ENCODE data around the gene SULT2B1. TPM values are rescaled to one million over a fixed set of nuclear protein-coding genes. Genes with fewer than 3 reads are reported as not detected.

SULT2B1 gene
- total and polyA plus RNA-seq, 2 of the 4 experiments (the other 2 are of a cell fraction): 0.09 TPM; not detected in 1

DNA sequence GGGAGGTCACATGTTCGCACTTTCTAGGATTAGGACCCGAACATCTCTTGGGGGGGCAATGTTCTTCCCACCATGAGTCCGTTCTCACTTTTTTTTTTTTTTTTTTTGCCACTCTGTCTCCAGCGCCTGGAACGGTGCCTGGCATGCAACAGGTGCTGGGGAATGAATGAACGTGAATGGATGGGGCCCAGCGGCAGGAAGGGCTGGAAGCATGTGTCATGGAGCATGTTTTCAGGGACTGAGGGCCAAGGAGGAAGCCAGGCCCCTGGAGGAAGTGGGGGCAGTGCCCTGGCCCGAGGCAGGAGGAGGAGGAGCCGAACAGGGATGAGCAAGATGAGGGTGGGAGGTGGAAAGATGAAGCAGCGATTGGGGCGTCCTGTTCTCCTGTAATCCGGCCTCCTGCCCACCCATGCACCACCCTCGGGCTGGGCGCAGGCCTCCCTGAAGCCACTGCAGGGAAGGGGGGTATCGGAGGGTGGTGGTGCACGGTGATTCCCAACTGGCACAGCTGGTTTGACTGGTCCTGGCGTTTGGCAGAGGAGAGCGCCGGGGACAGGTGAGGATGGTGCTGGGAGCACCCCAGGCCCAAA lies 8.8 kb upstream of the SULT2B1 start:
- no peak overlapping the region for H3K4me2 ChIP-seq (ENCODE audit: low read depth, low read length)
- no TSS peak for BruUV-seq (replicated peaks)
- no peaks in the 10 kb centered on the region for H4K20me1 ChIP-seq (ENCODE audit: insufficient read depth, low read length)
- no peaks in the 10 kb centered on the region for H3K79me1 ChIP-seq (ENCODE audit: low read depth in 1 of 2, low read length in 2 of 2)
- no peak overlapping the region for H3K9ac ChIP-seq (ENCODE audit: low read depth, low read length)
- ATAC-seq (ENCODE audit: low read depth) (peak; percentile 77), DNase-seq (peak; percentile 65)
- TF ChIP-seq FOS (IDR thresholded peaks at IDR 0.05; ENCODE audit: low read depth, low read length) (no peak), CTCF (conservative IDR thresholded peaks at IDR 0.05; ENCODE audit: low read depth, low read length) (no peak), CHD1 (IDR thresholded peaks at IDR 0.05; ENCODE audit: low read depth, low read length) (no peak), MAFK (IDR thresholded peaks at IDR 0.05; ENCODE audit: low read depth, low read length) (no peak), SMC3 (IDR thresholded peaks at IDR 0.05; ENCODE audit: low read depth, low read length) (no peak), RFX5 (IDR thresholded peaks at IDR 0.05; ENCODE audit: low read depth, low read length) (no peak), MXI1 (IDR thresholded peaks at IDR 0.05; ENCODE audit: borderline replicate concordance, low read depth, low read length) (no peak), CEBPB (IDR thresholded peaks at IDR 0.05; ENCODE audit: low read depth, low read length) (no peak), NFE2L2 (IDR thresholded peaks at IDR 0.05; ENCODE audit: low read depth, low read length) (no peak), RAD21 (IDR thresholded peaks at IDR 0.05; ENCODE audit: low read length) (no peak), BHLHE40 (IDR thresholded peaks at IDR 0.05; ENCODE audit: low read depth, low read length) (no peak), RCOR1 (IDR thresholded peaks at IDR 0.05; ENCODE audit: insufficient replicate concordance, low read length) (no peak), POLR2A (IDR thresholded peaks at IDR 0.05; ENCODE audit: low read depth, low read length) (no peak), ELK1 (IDR thresholded peaks at IDR 0.05; ENCODE audit: borderline replicate concordance, low read depth, low read length) (no peak), MAZ (IDR thresholded peaks at IDR 0.05; ENCODE audit: borderline replicate concordance, low read depth, low read length) (no peak)
- TF ChIP-seq, protein P1, sequence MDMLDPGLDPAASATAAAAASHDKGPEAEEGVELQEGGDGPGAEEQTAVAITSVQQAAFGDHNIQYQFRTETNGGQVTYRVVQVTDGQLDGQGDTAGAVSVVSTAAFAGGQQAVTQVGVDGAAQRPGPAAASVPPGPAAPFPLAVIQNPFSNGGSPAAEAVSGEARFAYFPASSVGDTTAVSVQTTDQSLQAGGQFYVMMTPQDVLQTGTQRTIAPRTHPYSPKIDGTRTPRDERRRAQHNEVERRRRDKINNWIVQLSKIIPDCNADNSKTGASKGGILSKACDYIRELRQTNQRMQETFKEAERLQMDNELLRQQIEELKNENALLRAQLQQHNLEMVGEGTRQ (IDR thresholded peaks at IDR 0.05; ENCODE audit: low read depth, low read length): no peak
- H3K9me3 ChIP-seq (ENCODE audit: control insufficient read depth, insufficient read depth, low read length): no peaks in the 10 kb centered on the region
- dilution Hi-C loops (cut with HindIII; ENCODE audit: low sequenced_read_pairs, unreplicated experiment) (no loop called here), intact Hi-C loops (cut with micrococcal nuclease) (no loop called here), in situ Hi-C loops (cut with MboI; ENCODE audit: low sequenced_read_pairs) (no loop called here)
- peak overlapping the region; percentile 57 for H2AK9ac ChIP-seq (replicated peaks; ENCODE audit: low read depth, low read length, poor library complexity)
- H3K4me1 ChIP-seq (ENCODE audit: control insufficient read depth, insufficient read depth, low read length): peaks cover 3% of the 10 kb centered on the region
- no peak overlapping the region for H3K56ac ChIP-seq (ENCODE audit: extremely low read depth, insufficient read depth, low read length)
- CTCF ChIA-PET: no interaction called here
- H2BK20ac ChIP-seq (ENCODE audit: low read depth, low read length): no peak overlapping the region
- H3K4ac ChIP-seq (ENCODE audit: low read depth, low read length): no peak overlapping the region
- POLR2A ChIA-PET (ENCODE audit: unreplicated experiment): no interaction called here
- no peak overlapping the region for H2BK120ac ChIP-seq (ENCODE audit: low read depth, low read length)
- H4K5ac ChIP-seq (ENCODE audit: low read depth, low read length): no peak overlapping the region
- H3K27ac ChIP-seq (ENCODE audit: insufficient read depth, low read length): no peak overlapping the region
- H4K91ac ChIP-seq (ENCODE audit: insufficient read depth, low read depth, low read length): no peak overlapping the region
- H3K14ac ChIP-seq (replicated peaks; ENCODE audit: low read depth, low read length): no peak overlapping the region
- H4K8ac ChIP-seq (ENCODE audit: low read depth in 2 of 2, low read length in 2 of 2): peak overlapping the region in 1 of 2 experiments; percentile 50; a peak in 1 of 4 replicates
- H3K23ac ChIP-seq (ENCODE audit: low read depth, low read length): no peak overlapping the region
- H3K36me3 ChIP-seq (ENCODE audit: control insufficient read depth, insufficient read depth, low read length): no peaks in the 10 kb centered on the region
- H2BK5ac ChIP-seq (ENCODE audit: low read depth, low read length, poor library complexity, severe bottlenecking): no peak overlapping the region
- no peaks in the 10 kb centered on the region for H3K9me1 ChIP-seq (ENCODE audit: insufficient read depth, low read length)
- H3K4me3 ChIP-seq (ENCODE audit: insufficient read depth, low read depth, low read length): no peak overlapping the region
- WGBS, 2 experiments (ENCODE audit: extremely low coverage in 2 of 2, insufficient read length in 1 of 2): 11% methylated on average over 2 of the region's 19 CpGs; no CpG with 5 or more reads in 1 of the 2 experiments
- H3K18ac ChIP-seq (ENCODE audit: low read depth, low read length): no peak overlapping the region
- peaks cover 3% of the 10 kb centered on the region; the same call in 1 of the 2 replicates for H3K27me3 ChIP-seq (ENCODE audit: control insufficient read depth, insufficient read depth, low read length)
- H2BK15ac ChIP-seq (ENCODE audit: low read depth, low read length): no peak overlapping the region
- H2AK5ac ChIP-seq (ENCODE audit: low read depth, low read length): no peak overlapping the region
- peak overlapping the region; percentile 88 for H2AFZ ChIP-seq (replicated peaks; ENCODE audit: low read length, poor library complexity)
